ENCODE measurements around the gene INHA. TPM values are rescaled to one million over a fixed set of nuclear protein-coding genes. Genes with fewer than 3 reads are reported as not detected.

INHA gene
- total RNA-seq, 1 donor from 2014 or later: 0.20 TPM

DNA sequence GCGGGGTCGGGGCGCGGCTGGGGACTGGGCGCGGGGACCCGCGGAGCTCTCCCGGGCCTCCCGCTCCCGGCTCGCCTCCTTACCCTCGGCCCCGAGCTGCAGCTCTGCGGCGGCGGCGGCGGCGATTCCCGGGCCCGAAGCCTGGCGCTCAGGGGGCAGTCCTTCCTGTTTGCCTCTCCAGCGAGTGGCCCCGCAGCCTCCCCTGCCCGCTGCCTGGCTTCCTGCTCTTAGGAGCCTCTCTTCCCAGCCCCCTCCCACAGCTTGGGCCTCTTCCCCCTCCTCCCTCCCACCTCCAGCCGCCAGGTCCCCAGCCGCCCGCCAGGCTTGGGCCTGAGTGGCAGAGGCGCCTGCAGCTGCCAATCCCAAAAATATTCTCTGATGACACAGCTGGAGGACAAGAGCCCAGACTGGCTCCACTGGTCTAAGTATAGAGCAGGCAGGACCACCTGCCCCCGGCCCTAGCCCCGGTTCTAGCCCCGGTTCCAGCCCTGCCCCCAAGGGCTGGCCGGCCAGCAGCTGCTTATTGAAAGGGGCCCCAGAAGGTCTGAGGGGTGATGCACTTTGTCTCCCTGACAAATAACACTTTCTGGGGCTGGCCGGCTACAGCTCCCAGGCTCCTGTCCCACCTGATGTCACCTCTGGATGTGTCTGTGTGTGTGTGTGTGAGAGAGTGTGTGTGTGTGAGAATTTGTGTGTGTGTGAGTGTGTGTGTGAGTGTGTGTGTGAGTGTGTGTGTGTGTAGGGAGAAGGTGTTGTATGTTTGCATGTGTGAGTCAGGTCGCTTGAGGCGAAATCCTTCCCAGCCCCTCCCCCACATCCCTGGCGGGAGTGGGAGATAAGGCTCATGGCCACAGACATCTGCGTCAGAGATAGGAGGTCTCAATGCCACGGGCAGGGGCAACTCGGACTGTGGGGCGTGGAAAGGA is 536 bp upstream of the INHA start, which contains the start of gene OBSL1:
Gene OBSL1, minus strand, starts transcription at position 229 of the 926 bp plus-strand sequence. CDS start 307 bp downstream, outside the sequence.
- ATAC-seq: peak; percentile 80
- peak; percentile 62 for DNase-seq (ENCODE audit: low spot score)

DNA sequence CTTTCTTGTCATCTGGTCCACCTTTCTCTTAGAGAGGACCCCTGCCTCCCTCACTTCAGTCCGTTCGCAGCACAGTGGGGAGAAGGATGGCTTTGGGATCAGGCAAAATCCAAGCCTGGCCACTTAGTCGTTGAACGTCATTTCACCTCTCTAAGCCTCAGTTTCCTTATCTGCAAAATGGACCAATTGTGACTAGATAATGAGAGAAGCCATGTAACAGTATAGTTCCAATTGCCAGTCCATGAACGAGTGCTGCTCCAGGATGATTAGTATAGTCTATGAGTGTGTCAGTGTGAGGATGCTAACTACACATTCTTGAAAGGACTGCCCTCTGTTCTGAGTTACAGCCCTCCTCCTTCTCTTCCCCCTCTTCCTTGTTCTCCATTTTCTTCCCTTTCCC is 1.1 kb downstream of the INHA start:
- DNase-seq (ENCODE audit: low spot score) (no peak), ATAC-seq (no peak)

DNA sequence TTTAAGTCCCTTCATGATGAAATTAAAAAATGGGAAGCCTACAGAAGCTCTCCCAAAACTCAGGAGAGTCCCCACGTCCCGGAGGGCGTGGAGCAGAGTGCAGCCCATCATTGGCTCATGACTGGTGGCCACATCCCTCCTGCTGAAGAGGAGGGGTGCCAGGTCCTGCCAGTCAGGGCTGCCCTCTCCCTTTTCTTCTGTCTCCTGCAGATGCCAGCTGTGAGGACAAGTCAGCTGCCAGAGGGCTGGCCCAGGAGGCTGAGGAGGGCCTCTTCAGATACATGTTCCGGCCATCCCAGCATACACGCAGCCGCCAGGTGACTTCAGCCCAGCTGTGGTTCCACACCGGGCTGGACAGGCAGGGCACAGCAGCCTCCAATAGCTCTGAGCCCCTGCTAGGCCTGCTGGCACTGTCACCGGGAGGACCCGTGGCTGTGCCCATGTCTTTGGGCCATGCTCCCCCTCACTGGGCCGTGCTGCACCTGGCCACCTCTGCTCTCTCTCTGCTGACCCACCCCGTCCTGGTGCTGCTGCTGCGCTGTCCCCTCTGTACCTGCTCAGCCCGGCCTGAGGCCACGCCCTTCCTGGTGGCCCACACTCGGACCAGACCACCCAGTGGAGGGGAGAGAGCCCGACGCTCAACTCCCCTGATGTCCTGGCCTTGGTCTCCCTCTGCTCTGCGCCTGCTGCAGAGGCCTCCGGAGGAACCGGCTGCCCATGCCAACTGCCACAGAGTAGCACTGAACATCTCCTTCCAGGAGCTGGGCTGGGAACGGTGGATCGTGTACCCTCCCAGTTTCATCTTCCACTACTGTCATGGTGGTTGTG is 2.6 kb downstream of the INHA start:
- no peak for ATAC-seq
- no peak for DNase-seq (ENCODE audit: low spot score)

DNA sequence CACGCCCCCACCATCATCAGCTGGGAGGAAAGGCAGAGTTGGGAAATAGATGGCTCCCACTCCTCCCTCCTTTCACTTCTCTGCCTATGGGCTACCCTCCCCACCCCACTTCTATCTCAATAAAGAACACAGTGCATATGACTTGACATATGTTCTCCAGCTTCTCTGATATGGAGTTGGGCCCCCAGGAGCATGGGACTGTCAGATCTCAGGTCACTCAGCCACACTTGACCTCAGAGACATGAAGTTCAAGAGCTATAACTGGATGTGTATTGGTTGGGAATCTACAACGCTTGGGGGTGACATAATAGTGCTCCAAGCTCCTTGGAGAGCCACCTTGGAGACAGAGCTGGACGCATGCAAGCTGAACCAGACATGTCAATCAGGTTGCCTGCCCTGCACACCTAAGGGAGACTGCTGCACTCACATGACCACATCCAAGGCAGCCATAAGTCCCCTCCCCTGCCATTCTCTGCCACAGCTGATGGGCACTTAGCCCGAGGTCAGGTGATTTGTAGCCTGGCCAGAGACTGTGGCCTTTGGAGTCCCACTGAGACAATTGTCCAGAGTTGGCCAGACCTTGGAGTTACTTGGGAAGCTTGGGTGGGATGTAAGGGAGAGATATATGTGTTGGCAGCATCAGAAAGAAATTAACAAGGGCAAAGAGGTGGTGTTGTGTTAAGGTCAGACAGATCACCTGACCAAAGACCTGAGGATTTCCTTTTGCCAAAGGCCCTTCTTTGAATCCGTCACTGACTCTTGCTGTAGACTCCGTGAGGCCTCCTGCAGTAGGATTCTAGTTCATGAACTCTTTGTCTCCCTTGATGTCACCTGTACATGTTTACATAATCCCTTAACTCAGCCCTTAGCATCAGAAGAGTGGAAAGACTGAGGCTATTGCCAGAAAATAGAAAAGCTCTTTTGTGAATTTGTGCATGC is 3.7 kb downstream of the INHA start:
- ATAC-seq: no peak
- no peak for DNase-seq (ENCODE audit: low spot score)

DNA sequence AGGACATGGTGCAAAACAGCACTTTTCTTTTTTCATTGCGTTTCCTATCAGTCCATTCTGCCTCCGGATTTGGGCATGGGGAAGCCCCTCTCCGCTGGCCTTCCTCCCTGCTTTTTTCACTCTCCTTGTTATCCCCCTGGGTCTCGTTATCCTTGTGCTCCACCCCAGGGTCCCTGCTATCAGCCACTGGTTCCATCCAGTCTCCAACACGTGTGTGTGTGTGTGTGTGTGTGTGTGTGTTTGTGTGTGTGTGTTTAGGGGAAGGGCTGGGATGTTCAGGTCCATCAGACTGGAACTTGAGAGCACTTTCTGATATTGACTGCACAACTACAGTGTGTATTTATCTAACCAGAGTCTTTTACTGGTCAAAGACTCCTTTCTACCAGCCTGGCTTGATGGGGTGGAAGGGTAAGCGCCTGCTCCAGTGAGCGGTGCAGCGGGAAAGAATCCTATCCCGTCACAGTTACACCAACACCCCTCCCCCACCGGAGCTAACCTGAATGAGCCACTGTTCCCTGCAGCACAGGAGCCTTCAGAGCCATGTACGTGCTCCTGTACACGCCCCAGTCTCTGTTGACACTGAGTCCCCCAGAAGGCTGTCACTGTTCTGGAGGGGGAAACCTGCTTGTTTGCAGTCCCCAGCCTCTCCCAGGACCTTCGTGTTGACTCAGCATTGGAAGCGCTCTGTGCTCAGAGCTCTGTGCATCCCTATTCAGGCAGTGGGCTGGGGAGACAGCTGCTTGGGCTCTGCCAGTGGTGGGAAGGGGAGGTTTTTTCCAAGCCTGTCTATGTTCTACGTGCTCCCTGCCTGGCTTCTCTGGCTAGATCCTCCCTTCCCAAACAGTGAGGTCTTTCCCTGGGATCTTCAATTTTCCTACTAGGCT is 4.6 kb downstream of the INHA start:
- no peak for ATAC-seq
- no peak for DNase-seq (ENCODE audit: low spot score)

DNA sequence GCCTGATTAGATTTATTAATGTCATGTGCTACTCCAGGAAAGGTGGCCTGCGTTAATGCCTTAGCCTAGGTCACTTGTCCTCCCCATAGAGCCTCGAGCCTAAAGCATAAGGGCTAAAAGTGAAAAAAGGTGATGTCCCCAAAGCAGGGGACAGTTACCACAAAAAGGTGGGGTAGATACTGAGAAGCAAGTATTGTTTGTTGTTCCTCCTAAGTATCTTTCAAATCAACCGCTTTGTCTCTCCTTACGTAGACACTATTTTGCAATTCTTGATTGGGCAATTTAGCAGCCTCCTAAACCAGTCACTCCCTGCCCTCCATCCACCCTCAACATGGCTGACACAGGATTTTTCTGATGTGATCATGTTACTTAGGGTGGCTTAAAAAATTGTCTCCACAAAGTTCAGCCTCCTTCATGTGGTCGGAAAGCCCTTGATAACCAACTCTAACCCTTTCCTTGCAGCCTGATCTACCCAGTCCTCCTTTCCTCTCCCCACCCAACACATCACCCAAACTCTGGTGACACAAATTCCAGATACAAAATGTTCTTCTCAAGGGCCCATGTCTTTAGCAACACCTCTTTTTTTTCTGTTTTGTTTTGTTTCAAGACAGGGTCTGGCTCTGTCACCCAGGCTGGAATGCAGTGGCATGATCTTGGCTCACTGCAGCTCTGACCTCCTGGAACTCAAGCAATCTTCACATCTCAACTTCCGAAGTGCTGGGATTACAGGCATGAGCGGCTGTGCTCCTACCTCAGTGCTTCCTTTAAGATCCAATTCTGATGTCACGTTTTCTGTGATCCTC is 6.9 kb downstream of the INHA start:
- DNase-seq (ENCODE audit: low spot score): no peak

DNA sequence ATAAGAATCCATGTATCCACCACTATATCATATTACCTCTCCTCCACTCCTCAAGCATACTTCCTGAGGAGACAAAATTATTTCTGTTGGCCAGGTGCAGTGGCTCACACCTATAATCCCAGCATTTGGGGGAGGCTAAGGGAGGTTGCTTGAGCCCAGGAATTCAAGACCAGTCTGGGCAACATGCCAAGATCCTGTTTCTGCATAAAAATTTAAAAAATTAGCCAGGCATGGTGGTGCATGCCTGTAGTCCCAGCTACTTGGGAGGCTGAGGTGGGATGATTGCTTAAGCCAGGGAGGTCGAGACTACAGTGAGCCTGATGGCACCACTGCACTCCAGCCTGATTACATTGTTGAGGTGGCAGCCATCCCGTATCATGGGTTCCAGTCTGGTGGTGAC is 9.2 kb downstream of the INHA start:
- ATAC-seq (no peak), DNase-seq (ENCODE audit: low spot score) (no peak)

More for the DNA sequence above, 6.9 kb downstream of the INHA start:
- peak; percentile 46 for ATAC-seq

DNA sequence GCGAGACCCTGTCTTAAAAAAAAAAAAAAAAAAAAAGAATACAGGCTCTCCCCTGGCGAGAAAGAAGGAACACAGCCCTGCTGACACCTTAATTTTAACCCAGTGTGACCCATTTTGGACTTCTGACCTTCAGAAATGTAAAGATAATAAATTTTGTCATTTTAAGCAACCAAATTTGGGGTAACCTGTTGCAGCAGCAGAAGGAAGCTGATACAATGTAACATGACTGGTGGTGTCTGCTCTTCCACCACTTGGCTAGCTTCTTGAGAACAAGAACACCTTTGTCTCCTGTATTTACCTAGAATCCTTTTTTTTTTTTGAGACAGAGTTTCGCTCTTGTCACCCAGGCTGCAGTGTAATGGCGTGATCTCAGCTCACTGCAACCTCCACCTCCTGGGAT is 19.0 kb downstream of the INHA start:
- ATAC-seq (no peak), DNase-seq (ENCODE audit: low spot score) (no peak)

DNA sequence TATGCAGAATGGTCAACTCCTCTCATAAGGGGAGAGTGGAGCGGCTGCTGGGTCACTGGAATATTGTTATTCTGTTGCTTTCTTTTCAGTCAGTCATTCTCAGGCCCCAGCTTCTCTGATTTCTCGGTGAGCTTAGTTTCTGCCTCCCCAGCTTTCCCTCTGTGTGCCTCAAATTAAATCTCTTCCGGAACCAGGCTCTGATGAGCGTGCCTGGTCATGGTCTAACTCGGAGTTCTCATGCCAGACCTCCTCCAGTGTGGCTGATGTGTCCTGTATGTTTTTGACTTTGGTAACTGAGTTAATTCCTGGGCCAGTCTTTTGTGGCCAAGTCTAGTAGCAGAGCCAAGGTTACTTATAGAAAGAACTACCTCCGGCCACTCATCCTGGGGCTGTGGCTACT is 20.6 kb downstream of the INHA start:
- DNase-seq (ENCODE audit: low spot score) (no peak), ATAC-seq (no peak)

DNA sequence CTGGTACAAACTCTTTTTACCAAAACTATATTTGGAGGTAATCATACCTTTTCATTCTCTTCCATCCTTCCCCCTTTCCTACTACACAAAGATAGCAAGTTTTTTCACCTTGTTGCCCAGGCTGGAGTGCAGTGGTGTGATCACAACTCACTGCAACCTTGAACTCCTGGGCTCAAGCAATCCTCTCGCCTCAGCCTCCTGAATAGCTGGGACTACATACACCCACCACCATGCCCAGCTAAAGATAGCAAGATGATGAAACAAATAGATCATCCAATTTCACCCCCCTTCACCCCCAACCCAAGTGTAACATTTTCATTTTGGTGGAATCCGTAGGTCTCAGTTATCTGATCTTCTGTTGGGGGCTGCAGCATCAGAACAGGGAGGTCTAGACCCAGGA is 21.0 kb downstream of the INHA start:
- ATAC-seq (no peak), DNase-seq (ENCODE audit: low spot score) (no peak)

DNA sequence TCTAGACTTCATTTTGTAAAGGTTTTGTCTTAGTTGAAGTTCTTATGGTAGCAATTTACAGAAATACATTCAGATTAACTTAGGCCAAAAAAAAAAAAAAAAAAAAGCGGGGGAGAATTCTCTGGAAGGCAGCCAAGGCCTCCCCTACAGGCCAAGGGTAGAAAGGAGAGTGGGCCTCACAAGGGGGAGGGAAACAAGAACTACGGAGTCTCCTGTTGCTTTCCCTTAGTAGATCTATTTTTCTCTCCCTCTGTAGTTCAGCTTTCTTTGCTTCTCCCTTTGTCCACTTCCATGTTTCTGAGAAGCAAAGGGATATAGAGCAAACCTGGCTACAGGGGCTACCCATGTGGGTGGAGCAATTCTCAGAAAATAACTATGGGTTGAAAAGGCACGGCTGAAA is 23.1 kb downstream of the INHA start:
- DNase-seq (ENCODE audit: low spot score) (no peak), ATAC-seq (no peak)

DNA sequence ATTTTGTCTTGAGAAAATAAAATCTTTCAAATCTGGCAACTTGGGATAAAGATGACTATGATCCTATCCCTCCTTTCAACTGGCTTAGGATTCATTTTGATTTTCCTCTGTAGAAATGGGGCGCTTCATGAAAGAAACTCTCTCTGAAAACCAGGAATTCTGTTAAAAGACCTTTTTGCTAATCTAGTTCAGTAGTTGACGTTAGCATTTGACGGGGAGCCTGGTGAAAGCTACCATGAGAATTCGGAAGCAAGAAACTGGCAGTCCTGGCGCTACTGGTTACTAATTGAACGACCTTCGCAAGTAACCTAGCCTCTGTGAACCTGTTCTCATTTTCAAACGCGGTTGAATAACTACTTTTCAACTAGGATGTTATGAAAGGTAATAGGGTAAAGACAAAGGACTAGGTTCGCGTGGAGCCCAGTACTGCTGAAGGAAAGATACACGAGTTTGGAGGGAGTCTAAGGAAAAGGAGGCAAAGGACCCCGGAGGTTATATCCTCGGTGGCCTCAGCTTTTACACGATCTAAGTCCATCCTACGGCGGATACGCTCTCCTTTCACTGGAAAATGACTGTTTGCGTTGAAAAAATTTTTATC is 24.9 kb downstream of the INHA start:
- ATAC-seq: peak; percentile 15
- DNase-seq (ENCODE audit: low spot score): no peak

DNA sequence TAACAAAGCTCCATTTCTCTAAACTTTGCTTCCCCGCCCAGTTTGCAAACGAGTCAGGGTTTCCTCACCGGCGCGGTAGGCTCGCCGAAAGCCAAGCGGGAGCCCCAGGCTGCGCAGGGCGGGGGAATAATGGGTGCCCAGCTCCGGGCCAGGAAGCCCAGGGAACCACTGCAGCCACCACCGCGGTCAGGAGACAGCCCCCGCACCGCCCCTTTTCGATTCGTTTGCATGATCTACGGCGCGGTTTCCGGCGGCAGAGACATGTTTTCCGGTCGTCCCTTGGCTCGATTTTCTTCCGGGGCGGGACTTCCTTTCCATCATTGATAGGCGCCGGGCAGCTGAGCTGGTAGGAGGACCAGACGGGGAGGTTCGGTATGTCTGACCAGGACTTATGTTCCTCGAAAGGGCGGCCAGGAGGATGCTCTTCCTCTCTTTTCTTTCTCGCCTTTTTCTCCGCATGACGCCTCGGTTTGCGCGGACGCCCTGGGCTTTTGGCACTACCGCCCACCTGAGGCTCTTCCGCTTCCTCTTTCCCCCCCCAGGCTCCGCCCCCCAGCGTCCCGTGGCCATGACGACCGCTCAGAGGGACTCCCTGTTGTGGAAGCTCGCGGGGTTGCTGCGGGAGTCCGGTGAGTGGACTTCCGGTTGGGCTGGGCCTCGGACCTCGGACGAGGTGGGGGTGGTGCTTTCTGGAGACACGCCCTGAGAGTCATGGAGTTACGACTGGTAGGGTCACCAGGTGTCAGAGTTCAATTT is 25.6 kb downstream of the INHA start, which contains the start of gene STK11IP:
Gene STK11IP, plus strand, starts transcription at position 306 of the 756 bp plus-strand sequence. Its CDS starts 263 bp downstream, at position 569.
- ATAC-seq: peak; percentile 95
- DNase-seq (ENCODE audit: low spot score): peak; percentile 97

DNA sequence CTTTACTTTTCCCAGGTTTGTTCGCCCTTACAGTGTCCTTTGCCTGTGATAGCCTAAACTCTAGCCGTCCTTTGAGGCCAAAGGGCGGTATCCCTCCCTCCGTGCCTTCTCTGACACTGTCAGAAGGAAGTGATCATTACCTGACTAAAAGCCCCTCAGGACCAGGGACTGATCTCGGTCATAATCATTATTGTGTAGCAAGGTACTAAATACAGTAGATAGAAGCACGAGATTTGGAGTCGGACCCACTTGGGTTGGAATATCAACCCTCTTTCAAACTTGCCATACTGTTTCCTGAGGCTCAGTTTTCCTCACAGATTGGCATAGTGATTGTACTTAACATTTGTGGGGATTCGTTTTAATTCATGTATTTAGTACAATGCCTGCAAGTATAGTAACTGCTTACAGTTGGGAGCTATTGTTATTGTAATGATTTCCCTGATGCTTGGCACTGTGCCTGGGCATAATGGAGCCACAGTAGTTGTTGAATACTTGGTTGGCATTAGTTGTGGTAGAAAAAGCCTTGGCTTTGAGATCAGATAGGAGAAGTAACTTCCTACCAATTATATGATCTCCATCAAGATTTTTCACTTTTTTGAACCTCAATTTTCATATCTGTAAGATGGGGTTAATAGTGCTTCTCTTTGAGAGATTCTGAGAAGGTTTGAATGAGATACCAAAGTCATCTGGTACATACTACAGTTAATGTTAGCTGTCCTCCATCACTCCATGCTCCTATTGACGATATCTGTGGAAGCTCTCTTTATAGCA is 26.4 kb downstream of the INHA start:
- no peak for DNase-seq (ENCODE audit: low spot score)
- ATAC-seq: no peak

DNA sequence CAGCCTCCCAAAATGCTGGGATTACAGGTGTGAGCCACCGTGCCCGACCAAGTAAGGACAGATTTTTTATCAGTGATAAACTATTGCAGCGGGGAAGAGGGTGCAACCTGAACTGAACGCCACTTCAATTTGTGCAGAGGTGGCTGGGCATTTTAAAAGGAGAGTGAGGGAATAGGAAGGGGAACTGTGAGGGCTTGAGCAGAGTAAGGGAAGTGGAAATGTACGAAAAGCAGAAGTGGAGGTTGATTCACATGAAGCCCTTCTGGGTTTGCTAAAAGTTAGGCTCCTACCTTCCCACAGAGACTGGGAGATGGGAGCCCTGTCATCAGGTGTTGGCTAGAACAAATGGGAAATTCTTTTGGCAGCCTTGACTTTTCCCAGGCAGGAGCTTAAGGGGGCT is 31.7 kb downstream of the INHA start:
- ATAC-seq: no peak

DNA sequence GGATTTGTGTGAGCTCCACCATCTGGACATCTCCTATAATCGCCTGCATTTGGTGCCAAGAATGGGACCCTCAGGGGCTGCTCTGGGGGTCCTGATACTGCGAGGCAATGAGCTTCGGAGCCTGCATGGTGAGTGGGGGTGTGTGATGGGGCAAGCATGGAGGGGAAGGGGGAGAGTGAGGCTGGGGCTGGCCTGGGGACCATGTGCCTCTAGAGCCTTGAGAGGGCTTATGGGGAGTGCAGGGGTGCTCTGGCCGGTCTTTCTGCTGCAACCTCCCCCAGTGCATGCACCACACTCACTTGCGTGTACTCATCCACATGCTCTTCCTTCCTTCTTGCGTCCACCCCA is 33.5 kb downstream of the INHA start:
- ATAC-seq (no peak), DNase-seq (ENCODE audit: low spot score) (no peak)

More for the DNA sequence above, 31.7 kb downstream of the INHA start:
- DNase-seq (ENCODE audit: low spot score): no peak

DNA sequence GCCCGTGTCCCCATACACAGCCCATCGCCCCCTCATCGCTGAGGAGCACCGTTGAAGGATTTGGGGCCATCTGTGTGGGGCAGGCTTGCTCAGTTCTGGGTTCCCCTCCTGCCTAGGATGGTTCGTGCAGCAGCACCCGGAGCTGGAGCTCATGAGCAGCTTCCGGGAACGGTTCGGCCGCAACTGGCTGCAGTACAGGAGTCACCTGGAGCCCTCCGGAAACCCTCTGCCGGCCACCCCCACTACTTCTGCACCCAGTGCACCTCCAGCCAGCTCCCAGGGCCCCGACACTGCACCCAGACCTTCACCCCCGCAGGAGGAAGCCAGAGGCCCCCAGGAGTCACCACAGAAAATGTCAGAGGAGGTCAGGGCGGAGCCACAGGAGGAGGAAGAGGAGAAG is 35.8 kb downstream of the INHA start:
- no peak for ATAC-seq
- DNase-seq (ENCODE audit: low spot score): no peak
